ENCODE data around the gene STAC3.

DNA sequence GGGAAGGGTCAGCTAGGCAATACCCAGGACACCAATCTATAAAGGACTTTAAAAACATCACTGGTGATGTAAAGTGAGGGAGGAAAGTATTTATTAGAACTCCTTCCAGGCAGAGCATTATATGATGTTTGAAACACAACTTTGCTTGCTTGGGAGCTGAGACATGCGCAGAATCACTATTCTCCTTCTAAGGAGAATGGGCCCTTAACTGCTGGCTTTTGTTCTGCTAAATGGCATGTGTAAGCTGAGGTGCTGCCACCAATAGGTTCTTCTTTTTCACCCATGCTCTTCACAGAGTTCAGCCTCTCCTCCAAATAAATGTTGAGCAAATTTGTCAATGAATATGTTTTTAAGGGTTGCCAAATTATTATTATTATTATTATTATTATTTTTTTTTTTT lies 3.9 kb downstream of the STAC3 start:
- TF ChIP-seq YY1 (IDR thresholded peaks at IDR 0.05) = no peak
- TF ChIP-seq FOXA1 (IDR thresholded peaks at IDR 0.05) = no peak
- TF ChIP-seq, protein P1, sequence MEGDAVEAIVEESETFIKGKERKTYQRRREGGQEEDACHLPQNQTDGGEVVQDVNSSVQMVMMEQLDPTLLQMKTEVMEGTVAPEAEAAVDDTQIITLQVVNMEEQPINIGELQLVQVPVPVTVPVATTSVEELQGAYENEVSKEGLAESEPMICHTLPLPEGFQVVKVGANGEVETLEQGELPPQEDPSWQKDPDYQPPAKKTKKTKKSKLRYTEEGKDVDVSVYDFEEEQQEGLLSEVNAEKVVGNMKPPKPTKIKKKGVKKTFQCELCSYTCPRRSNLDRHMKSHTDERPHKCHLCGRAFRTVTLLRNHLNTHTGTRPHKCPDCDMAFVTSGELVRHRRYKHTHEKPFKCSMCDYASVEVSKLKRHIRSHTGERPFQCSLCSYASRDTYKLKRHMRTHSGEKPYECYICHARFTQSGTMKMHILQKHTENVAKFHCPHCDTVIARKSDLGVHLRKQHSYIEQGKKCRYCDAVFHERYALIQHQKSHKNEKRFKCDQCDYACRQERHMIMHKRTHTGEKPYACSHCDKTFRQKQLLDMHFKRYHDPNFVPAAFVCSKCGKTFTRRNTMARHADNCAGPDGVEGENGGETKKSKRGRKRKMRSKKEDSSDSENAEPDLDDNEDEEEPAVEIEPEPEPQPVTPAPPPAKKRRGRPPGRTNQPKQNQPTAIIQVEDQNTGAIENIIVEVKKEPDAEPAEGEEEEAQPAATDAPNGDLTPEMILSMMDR (IDR thresholded peaks at IDR 0.05; ENCODE audit: low read depth, low read length, missing input control) = no peak
- TF ChIP-seq, protein P2, sequence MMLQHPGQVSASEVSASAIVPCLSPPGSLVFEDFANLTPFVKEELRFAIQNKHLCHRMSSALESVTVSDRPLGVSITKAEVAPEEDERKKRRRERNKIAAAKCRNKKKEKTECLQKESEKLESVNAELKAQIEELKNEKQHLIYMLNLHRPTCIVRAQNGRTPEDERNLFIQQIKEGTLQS (IDR thresholded peaks at IDR 0.05) = no peak
- TF ChIP-seq, protein P3, sequence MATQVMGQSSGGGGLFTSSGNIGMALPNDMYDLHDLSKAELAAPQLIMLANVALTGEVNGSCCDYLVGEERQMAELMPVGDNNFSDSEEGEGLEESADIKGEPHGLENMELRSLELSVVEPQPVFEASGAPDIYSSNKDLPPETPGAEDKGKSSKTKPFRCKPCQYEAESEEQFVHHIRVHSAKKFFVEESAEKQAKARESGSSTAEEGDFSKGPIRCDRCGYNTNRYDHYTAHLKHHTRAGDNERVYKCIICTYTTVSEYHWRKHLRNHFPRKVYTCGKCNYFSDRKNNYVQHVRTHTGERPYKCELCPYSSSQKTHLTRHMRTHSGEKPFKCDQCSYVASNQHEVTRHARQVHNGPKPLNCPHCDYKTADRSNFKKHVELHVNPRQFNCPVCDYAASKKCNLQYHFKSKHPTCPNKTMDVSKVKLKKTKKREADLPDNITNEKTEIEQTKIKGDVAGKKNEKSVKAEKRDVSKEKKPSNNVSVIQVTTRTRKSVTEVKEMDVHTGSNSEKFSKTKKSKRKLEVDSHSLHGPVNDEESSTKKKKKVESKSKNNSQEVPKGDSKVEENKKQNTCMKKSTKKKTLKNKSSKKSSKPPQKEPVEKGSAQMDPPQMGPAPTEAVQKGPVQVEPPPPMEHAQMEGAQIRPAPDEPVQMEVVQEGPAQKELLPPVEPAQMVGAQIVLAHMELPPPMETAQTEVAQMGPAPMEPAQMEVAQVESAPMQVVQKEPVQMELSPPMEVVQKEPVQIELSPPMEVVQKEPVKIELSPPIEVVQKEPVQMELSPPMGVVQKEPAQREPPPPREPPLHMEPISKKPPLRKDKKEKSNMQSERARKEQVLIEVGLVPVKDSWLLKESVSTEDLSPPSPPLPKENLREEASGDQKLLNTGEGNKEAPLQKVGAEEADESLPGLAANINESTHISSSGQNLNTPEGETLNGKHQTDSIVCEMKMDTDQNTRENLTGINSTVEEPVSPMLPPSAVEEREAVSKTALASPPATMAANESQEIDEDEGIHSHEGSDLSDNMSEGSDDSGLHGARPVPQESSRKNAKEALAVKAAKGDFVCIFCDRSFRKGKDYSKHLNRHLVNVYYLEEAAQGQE (IDR thresholded peaks at IDR 0.05) = no peak
- TF ChIP-seq, protein P4, sequence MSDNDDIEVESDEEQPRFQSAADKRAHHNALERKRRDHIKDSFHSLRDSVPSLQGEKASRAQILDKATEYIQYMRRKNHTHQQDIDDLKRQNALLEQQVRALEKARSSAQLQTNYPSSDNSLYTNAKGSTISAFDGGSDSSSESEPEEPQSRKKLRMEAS (IDR thresholded peaks at IDR 0.05) = no peak
- no peak for TF ChIP-seq RAD21 (IDR thresholded peaks at IDR 0.05)
- no peak for TF ChIP-seq HNF4G (IDR thresholded peaks at IDR 0.05)
- no peak for TF ChIP-seq JUND (IDR thresholded peaks at IDR 0.05)
- no peak for TF ChIP-seq TAF1 (conservative IDR thresholded peaks at IDR 0.05)
- no peak for TF ChIP-seq EGR1 (IDR thresholded peaks at IDR 0.05; ENCODE audit: low read depth in 2 of 2)
- TF ChIP-seq SP1 (IDR thresholded peaks at IDR 0.05) = no peak
